Measurements from ENCODE around the gene SMAP1.
"Not testable (repeated sequence)": the region's sequence is repeated elsewhere in the genome, so short reads cannot be mapped to it uniquely, and the experiment has no call there.

The SMAP1 gene

GRCh38 chr6:70758883-70759282 is 91.2 kb downstream of the SMAP1 start:
- DNase-seq (ENCODE audit: low read depth): no peak
- no peak overlapping the region for H3K4me3 ChIP-seq (ENCODE audit: low read depth, low read length)
- no peak for TF ChIP-seq CTCF (IDR thresholded peaks at IDR 0.05; ENCODE audit: low read depth, low read length, missing control alignments)

GRCh38 chr6:70763754-70764510 is 96.2 kb downstream of the SMAP1 start:
- H3K4me3 ChIP-seq (ENCODE audit: low read depth, low read length): no peak overlapping the region
- TF ChIP-seq CTCF (IDR thresholded peaks at IDR 0.05; ENCODE audit: low read depth, low read length, missing control alignments): no peak
- DNase-seq (ENCODE audit: low read depth): no peak

GRCh38 chr6:70764706-70765105 is 97.0 kb downstream of the SMAP1 start:
- no peak for TF ChIP-seq CTCF (IDR thresholded peaks at IDR 0.05; ENCODE audit: low read depth, low read length, missing control alignments)
- no peak for DNase-seq (ENCODE audit: low read depth)

GRCh38 chr6:70771351-70771750 is 103.7 kb downstream of the SMAP1 start:
- DNase-seq (ENCODE audit: low read depth); H3K4me3 ChIP-seq (ENCODE audit: low read depth, low read length): not testable (repeated sequence)

More at GRCh38 chr6:70764706-70765105, 97.0 kb downstream of the SMAP1 start:
- no peak overlapping the region for H3K4me3 ChIP-seq (ENCODE audit: low read depth, low read length)

- TF ChIP-seq CTCF (IDR thresholded peaks at IDR 0.05; ENCODE audit: low read depth, low read length, missing control alignments): no peak
- no peak overlapping the region for H3K4me3 ChIP-seq (ENCODE audit: low read depth, low read length)
- no peak for DNase-seq (ENCODE audit: low read depth)
Measured at GRCh38 chr6:70779934-70780333, 112.3 kb downstream of the SMAP1 start.

GRCh38 chr6:70790483-70791224 is 123.0 kb downstream of the SMAP1 start:
- DNase-seq (ENCODE audit: low read depth): no peak
- TF ChIP-seq CTCF (IDR thresholded peaks at IDR 0.05; ENCODE audit: low read depth, low read length, missing control alignments): no peak
- no peak overlapping the region for H3K4me3 ChIP-seq (ENCODE audit: low read depth, low read length)

- no peak overlapping the region for H3K4me3 ChIP-seq (ENCODE audit: low read depth, low read length)
- TF ChIP-seq CTCF (IDR thresholded peaks at IDR 0.05; ENCODE audit: low read depth, low read length, missing control alignments): no peak
- DNase-seq (ENCODE audit: low read depth): peak; percentile 5
Measured at GRCh38 chr6:70797625-70798024, 129.9 kb downstream of the SMAP1 start.

All from GM12864 (cell line).